ENCODE measurements around the gene ACR.
"Not testable (repeated sequence)": the region's sequence is repeated elsewhere in the genome, so short reads cannot be mapped to it uniquely, and the experiment has no call there.

ACR gene

DNA sequence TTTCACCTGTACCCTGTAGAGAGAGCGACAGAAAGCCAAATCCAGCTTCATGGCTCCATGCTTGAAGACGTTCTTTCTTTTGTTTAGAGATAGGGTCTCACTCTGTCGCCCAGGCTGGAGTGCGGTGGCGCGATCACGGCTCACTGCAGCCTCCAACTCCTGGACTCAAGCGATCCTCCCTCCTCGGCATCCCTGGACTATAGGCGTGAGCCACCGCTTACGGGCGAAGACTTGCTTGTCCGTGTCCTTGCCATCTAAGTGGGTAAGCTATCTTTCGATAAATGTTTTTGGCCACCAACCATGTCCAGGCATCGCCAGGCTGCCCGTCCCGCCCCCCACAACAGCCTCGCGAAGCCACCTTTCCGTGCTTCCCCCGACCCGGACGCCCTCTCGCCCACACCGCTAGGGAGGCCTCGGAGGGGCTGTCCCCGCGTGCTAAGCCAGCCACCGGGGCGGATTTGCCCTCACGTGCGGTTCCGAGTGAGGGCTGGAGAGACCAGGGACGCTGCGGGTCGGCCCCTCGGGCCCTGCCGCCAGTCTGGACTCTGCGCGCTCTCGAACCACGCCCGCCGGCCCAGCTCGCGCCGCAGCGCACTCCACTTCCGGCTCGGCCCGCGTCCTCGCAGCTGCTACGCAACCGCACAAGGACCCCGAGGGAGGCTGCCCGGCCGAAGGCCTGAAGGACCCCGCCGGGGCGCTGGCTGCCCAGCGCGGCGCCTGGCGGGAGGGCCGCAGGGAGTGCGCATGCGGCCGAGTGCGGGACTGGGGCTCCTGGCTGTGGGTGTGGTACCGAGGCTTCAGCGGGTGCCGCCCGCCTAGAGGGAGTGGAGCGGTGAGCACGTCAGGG lies 45.3 kb downstream of the ACR start, which contains the start of gene RABL2B:
TSS of gene RABL2B (minus strand) at position 604 of the 847 bp plus-strand sequence. CDS start 1,342 bp downstream, outside the sequence.
- DNase-seq: peak; percentile 87

DNA sequence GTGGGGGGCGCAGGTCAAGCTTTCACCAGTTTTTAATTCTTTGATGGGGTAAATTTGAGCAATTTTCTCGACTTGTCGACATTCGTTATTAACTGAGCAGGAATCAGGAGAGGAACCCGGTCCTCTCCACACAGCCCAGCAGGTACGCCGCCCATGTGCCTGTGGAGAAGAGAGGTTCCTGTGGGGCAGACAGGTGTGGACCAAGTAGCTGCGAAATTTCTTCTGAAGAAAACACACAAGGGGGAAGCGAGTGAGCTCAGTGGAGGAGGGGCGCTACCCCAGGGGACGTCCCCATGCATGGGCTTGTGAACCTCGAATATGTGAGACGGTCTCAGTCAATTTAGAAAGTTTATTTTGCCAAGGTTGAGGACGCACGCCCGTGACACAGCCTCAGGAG lies 45.9 kb downstream of the ACR start:
- DNase-seq: not testable (repeated sequence)

DNA sequence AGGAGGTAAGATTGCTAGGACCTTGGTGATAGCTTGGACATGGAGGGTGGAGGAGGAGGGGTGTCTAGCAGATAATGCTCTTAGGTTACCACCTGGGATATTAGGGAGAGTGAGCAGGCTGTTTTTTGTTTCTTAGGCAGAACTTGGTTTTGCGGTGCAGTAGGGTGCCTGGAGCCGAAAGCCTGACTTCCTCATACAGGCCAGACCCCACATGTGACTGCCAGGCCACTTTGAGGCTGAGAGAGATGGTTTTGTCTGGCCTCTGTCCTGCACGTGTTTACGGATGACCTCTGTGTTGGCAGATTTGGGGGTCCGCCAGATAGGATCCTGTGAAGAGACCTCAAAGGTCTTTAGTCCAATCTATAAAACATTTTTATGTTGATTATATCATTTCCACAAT lies 47.3 kb downstream of the ACR start:
- not testable (repeated sequence) for DNase-seq

DNA sequence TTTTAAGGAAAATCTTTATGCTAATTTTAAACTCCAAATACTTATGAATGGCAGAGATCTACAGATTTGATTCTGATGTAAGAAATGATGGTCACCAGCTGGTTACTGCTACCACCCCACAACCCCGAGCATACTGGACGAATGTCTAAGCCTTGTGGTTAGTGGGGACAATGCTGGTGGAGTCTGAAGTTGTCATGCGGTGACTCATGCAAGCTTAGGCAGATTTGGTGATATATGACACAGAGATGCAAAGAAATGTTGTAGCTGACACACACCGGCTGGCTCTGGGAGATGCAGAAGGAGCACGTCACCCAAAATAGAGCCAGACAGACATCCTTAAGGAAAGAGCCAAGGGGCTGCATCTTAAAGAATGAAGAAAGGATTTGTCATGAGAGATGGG lies 48.9 kb downstream of the ACR start:
- DNase-seq: not testable (repeated sequence)
